Activated T-cell treated with anti-CD3 and anti-CD28 coated beads, Interleukin-2, amount 50 U/mL, for 48 hours (primary cell): Measurements from ENCODE around the gene FAT4.

Experiments
- DNase-seq, 2 experiments: peaks; one replicate each; pipeline ENCODE4 v3.0.0-alpha.2; 2020

FAT4 gene

DNA sequence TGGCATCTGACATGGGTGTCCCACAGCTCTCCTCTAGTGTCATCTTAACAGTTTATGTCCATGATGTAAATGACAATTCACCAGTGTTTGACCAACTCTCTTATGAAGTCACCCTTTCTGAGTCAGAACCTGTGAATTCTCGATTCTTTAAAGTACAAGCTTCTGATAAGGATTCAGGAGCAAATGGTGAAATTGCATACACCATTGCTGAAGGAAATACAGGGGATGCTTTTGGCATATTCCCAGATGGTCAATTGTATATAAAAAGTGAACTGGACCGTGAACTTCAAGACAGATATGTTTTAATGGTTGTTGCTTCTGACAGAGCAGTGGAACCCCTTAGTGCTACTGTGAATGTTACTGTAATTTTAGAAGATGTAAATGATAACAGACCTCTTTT lies 4.6 kb downstream of the FAT4 start:
- no peak for DNase-seq

DNA sequence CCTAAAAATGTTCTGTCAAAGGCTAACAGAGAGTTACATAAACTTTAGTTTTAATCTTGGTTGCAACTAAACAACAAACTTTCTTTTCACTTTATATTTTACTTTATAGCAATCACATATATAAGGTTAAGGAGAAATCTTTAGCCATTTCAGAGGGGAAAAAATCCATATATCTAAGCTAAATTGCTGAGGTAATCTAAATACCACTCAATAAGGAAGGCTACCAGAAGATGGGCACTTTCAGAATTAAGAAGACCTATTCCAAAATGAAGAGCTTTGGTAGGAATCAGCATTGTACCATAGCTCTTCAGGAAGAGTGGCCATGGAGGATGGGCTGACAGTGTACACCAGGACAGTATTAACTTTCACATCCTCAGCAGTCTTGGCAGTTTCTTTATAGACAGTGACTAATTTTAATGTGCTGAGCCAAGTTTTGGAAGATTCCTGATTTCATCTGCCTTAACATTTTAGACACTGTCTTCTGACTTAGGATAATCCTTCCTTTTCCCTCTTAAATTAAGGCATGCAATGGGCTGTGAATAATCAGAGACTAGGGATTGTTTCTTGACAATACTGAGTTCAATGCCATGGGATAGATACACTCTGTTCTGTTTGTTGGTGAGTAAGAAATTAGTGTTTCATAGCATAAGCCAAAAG lies 7.1 kb downstream of the FAT4 start:
- no peak for DNase-seq

DNA sequence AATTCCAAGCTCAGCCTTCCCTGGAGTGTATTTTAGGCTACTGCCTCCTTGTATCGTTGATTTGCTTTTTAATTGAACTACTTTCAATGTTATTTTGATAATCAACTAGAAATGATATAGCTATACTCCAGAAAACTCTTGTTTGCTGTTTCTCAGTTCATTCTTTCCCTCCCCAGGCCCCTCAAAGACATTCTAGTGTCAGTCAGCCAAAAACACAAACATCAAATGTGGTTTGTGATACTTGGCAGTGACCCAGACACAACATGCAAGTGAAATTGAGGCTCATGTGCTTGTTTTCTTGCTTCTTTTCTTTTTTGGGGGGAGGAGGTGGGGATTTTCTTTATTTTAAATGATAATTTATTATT lies 7.6 kb downstream of the FAT4 start:
- DNase-seq = no peak

DNA sequence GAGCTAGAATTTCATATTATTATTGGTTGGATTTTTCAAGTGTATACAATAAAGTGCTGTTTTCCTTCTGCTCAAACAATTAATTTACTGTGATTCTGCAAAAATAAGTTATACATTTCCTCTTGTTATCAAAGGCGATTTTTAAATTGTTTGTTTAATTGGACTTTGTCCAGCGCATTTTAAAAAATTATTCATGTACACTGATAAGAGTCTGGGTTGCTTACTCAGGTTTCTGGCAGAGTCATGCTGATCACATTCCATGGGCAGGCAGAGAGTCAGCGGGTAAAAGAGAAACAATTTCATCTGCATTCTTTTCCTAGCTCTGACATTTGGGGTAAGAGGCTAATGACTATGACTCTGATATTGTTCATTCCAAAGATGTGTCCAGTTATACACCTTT lies 8.9 kb downstream of the FAT4 start:
- no peak for DNase-seq

DNA sequence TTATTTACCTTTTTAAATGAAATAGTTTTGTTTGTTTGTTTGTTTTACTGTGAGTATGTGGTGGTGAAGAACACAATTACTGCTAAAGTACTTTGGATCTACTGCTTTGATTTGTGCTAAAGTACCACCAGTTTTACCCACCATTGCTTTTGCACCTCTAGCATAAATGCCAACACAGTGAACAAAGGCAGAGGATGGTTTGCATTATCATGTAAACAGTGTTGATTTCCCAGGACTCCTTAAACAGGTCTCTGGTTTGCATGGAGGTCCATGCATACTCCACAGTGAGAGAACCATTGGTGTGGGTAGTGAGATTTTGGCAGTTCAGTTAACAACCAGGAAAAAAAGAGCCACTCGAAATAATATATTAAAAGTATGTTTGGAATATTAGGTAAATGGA lies 11.0 kb downstream of the FAT4 start:
- no peak for DNase-seq

DNA sequence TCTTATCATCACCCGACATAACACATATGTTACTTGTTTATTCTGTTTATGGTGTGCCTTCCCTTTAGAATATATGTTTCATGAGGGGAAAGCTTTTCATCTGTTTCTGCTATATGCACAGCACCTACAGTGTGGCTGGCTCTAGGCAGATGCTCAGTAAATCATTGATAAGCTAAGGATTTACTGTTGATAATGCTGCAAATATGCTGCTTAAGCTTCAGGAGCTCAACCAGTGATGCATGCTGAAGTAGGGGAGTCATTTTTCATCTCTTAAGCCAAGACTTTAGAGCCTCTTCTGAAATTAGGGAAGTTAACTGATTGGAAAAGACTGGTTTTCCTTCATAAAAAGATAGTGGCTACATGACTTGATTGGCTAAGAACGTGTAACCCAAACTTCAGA lies 16.4 kb downstream of the FAT4 start:
- no peak for DNase-seq

DNA sequence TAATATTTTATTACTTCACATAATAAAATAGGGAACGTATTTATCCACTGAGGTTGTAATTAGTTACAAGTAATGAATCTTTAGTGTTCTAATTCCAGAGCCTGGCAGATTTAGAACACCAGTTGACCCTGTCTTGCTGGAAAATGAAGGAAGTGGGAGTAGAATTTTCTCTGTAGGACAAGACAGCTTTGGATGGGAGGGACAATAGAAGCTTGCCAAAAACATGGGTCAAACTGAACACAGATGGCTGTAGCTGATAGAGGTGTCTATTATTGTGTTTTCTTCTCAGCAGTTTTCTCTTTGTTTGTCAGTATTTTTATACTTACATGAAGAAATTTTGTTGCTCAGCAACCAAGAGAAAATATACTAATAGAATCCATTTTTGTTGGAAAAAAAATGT lies 20.2 kb downstream of the FAT4 start:
- no peak for DNase-seq

DNA sequence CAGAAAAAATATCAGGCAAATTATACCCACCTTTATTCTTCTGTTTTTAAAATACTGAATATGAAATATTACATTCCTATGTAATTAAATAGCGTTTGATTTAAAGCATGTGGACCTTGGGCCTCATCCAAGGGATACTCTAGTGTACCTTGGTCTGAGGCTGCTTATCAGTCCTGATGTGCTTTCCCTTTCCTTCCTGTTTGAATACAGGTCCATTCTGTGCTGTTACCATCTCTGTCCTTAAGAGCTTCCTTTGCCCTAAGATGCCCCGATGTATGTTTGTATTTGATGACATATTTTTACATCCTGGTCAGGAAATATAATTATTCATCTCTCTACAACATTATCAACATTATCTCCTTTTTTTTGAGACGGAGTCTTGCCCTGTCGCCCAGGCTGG lies 24.1 kb downstream of the FAT4 start:
- DNase-seq = no peak

DNA sequence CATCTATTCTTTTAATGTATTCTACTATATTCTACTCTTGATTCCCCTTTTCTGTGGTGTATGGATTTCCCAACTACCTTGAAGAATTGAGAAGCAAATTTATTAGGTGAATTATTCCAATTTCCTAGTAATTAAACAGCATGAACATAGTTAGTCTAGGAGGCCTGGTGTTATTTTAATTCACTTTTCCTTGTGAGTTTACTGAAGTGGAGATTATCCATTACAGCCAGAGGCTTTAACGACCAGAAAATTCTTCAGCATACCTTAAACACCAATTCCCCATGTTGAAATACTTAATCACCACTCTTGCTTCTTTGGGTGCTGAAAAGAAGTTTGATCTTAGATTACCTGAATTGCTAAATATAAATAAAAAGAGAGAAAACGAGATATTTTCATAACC lies 29.4 kb downstream of the FAT4 start:
- no peak for DNase-seq

DNA sequence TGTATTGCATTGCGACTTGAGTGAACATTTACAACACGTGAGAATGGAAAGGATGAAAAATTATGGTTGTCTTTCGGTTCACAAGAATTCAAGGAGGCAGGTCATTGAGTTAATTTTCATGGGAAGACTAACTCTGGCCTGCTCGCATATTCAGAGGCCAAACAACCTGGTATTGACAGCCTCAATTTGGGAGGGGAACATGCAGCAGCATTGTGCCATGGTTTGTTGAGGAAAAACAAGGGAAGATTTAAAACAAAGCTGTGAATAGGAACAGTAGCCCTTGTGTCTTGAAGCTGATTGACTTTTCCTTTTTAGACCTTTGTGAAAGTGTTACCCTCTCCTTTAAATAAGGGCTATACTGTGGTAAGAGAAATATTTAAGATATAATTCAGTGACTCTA lies 31.9 kb downstream of the FAT4 start:
- no peak for DNase-seq

DNA sequence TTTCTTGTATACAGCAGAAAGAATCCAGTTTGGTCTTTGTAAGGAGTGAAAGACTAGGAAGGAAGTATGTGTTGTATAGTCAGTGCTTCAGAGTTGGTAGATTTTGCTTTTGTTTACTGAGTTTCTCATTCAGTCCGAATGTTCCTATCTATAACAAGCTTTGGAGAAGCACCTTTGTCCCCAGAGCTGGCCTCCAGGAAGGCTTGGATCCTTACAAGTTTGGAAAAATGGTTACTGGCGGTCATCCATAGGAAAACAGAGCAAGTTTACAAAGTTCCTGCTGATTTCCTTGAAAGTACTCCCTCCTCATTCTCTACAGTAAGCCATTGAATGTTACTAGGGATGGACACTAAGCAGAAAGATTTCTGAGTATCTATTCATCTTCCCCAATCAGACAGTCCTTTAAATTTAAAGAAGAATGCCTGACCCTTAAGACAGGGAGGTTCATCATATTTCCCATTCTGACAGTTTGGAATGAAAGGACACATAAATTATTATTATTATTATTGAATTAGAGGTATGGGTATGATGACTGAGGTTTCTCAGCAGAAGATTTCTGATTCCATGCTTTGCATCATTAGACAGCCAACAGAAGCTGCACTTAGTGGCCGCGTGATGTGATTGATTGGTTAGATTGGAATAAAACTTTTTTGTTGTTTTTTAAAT lies 35.8 kb downstream of the FAT4 start:
- DNase-seq = no peak

DNA sequence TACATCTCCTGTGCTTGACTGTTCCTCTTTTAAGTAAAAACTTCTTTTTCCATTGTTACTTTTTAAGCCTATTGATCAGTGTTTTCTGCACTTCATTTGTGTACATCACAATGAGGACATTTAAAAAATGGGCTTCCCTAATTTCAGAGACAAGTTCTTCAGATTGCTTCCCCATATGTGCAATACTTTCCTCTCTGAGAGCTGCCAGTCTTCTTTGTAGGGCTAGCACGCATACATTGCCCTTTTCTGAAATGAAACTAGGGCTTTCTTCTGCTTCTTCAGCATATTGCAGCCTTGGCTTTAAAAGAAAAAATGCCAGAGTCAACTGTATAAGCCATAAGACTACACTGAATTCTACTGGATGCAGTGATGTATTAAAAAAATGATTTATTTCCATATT lies 37.8 kb downstream of the FAT4 start:
- no peak for DNase-seq

DNA sequence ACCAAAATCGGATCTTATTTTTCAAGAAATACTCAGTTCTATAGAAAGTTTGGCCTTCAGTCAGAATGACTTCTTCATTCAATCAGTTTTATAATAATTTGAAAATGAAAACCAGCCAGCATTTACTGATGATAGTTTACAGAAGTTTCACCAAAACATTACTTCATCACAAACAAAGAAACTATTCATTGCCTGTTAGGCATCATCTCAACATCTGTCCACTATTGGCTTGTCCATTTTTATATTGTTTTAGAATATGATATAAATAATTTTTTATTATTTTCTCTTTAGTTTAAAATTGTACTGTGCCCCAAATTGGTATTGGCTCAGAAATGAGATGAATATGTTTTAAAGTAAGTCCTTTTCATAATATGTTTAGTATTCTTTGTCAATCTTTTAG lies 38.4 kb downstream of the FAT4 start:
- no peak for DNase-seq

DNA sequence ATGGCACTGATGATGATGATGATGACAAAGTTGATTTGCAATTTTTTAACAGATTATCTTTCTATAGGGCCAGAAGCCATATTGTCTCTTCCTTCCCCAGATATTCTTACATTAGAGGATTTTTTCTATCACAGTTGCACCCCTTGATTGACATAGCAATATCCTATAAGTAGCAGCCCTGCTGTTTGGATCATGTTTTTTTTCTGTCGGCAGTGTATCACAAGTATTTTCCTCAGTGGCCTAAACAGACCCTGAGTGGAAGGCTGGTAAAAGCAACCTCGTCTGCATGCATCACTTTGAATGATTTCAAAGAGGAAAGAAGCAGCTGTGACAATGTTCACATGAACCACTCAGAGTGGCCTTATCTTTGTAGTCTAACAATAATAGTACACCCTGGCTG lies 41.0 kb downstream of the FAT4 start:
- no peak for DNase-seq

DNA sequence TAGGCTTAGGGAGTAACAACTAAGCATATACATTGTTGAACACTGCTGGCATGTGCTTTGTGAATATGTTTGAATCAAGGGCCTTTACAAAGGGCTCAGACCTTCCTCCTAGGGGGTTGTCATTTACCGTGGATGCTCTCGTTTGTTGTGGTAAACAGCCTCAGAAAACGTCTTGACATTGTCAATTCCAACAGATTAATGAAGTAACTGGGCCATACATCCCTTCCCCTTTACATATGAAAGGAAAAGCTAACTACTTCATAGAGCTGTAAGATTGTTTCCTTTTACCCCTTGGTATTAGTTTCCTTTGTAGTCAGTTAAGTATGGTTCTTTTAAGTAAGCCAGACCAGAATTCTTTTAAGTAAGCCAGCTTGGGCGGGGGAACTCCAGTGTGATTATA lies 42.9 kb downstream of the FAT4 start:
- DNase-seq = no peak

DNA sequence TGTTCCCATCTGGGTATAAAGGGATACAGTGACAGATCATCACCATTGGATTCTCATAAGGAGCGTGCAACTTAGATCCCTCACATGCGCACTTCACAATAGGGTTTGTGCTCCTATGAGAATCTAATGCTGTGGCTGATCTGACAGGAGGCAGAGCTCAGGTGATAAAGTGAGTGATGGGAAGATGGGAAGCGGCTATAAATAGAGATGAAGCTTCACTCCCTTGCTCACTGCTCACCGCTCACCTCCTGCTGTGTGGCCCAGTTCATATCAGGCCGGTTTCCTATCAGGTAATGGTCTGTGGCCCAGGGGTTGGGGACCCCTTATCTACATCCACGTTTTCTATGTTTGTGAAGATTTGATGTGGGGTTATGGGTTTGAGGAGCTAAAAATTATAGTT lies 43.7 kb downstream of the FAT4 start:
- no peak for DNase-seq

DNA sequence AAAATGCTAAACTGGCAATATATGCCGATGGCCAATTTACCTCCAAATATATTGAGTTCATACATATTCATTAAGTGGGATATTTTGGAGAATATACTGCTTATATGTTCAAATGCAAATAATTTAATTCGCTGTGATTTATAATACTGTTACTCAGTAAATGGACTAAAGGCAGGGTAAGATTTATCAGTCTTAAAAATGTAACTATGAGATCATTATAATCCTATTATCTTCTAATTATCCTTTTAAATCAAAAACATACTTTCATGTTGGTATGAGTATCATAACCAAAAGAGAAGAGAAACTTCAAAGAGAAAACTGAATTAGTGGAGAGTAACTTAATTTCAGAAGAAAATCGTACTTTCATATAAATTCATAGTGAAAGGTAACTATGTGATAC lies 44.6 kb downstream of the FAT4 start:
- no peak for DNase-seq

DNA sequence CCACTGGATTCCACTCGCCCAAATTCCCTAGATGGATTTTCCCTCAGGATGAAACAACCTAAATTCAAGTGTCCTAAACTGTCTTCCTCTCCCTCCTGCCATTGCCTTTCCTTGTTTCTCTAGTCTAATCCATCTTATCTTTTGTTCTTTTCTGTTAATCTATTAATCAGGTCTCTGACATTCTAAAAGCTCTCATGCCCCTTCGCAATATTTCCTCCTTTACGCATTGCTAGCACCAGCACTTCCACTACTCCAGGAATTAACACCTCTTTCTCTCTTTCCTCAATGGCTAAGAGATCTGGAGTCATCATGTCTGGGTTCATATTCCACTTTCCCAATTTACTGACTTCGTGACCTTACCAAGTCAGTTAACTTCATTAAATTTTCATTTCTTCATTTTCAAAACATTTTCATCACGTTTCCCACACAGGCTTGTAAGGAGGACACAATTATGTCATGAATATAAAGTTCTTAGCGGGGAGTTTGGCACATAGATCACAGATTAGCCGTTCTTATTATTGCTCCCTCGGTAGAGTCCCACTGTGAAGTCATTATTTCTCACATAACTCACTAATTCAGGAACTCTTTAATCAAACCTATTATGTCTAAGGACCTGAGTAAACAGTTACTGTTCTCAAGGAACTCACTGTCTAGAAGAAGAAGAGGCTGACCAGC lies 45.3 kb downstream of the FAT4 start:
- DNase-seq = no peak

DNA sequence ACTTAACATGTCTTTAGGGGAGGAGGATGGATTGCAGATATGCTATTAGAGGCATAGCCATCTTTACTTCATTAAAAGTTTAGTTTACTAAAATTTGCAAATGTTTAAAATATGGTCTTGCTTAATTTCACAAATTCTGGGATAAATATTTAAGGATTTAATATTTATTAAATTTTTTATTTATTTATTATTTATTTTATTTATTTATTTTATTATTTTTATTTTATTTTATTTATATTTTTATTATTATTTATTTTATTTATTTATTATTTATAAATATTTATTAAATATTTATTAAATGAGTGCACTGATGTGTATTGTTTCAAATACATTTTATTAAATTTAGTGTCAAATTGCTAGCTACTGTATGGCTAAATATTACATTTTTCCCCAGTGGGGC lies 46.0 kb downstream of the FAT4 start:
- DNase-seq = no peak
